ENCODE results near the gene TGOLN2.
"Not testable (repeated sequence)": the region's sequence is repeated elsewhere in the genome, so short reads cannot be mapped to it uniquely, and the experiment has no call there.

Gene TGOLN2

DNA sequence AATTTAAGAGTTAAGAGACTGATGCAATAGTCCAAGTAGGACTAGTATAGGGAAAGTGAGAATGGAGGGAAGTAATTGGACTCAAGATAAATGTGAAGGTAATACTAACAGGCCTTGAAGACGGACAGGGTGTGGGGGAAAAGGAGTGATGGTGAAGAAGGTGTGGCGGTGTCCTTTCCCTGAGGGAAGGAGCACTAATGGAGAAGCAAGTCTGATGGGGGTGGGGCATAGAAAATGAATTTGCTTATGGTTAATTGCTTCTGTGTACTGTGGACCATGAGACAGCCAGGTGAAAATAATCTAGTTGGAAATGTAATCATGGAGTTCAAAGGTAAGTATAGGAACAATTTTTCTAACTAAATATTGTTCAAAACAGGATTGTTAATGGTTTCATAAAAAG, 7.1 kb upstream of the TGOLN2 start:
- no peak for DNase-seq

DNA sequence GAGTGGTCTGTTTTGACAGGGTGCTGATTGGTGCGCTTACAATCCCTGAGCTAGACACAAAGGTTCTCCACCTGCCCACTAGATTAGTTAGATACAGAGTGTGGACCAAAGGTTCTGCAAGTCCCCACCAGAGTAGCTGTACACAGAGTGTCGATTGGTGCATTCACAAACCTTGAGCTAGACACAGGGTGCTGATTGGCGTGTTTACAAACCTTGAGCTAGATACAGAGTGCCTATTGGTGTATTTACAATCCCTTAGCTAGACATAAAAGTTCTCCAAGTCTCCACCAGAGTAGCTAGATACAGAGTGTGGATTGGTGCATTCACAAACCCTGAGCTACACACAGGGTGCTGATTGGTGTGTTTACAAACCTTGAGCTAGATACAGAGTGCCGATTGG, 6.1 kb upstream of the TGOLN2 start:
- DNase-seq: not testable (repeated sequence)

DNA sequence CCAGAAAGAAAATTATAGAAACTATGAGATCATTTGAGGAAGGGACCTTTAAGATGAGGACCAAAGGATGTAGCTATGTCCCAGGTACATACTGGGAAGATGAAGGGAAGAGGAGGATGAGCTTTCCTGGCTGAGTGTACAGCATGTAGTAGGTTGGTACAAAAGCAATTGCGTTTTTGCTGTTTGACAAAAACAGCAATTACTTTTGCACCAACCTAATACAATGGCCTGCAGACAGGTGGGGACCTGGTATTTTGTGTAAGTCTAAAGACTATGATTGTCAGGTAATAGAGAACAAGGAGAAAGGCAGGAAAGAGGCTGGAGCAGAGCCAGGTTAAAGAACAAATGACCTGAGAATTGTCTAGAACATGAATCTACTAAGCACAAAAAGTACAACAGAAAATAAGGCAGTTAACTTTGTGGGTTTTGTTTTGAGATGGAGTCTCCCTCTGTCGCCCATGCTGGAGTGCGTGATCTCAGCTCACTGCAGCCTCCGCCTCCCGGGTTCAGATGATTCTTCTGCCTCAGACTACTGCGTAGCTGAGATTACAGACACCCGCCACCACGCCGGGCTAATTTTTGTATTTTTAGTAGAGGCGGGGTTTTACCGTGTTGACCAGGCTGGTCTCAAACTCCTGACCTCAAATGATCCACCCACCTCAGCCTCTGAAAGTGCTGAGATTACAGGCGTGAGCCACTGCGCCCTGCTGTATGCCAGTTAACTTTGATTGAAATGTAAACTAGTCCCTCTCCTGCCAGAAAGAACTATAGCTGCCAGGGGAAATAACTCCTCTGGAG, 3.2 kb upstream of the TGOLN2 start:
- DNase-seq: peak; percentile 44

DNA sequence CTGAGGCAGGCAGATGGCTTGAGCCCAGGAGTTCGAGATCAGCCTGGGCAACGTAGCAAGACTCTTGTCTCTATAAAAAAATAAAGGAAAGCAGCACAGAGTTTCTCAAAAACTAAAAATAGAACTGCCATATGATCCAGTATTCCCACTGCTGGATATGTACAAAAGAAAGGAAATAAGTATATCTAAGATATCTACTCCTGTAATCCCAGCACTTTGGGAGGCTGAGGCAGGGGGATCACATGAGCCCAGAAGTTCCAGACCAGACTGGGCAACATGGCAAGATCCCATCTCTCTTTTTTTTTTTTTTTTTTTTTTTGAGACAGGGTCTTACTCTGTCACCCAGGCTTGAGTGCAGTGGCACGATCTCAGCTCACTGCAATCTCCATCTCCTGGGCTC, 1.9 kb upstream of the TGOLN2 start:
- not testable (repeated sequence) for DNase-seq

DNA sequence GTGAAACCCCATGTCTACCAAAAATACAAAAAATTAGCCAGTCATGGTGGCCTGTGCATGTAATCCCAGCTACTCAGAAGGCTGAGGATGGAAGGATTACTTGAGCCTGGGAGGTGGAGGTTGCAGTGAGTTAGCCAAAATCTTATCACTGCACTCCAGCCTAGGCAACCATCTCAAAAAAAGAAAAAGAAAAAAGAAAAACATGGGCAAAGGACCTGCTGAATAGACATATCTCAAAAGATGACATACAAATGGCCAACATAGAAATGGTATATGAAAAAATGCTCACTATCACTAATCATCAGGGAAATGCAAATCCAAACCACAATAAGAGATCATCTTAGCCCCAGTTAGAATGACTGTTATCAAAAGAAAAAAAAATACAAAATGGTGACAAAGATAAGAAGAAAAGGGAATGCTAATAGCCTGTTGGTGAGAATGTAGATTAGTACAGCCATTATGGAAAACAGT, 1.4 kb upstream of the TGOLN2 start:
- no peak for DNase-seq

DNA sequence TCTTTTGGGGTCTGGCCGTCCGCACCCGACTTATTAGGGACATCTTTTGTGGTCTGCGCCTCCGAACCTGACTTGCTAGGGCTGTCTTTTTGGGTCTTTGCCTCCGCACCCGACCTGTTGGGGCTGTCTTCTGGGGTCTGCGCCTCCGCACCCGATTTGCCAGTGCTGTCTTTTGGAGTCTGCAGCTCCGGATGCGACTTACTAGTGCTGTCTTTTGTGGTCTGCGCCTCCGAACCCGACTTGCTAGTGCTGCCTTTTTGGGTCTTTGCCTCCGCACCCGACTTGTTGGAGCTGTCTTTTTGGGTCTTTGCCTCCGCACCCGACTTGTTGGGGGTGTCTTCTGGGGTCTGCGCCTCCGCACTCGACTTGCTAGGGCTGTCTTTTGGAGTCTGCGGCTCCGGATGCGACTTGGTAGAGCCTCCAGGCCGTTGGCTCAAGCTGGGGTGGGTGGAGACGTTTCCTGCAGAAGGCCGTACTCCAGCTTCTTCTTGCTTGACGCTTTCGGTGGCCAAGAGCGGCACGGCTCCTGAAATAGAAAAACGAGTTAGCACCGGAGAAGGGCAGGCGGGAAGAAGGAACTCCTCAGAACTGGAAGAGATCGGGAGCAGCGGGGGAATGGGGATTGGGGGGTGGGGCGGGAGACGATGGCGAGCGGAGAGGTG, 498 bp downstream of the TGOLN2 start:
- peak; percentile 73 for DNase-seq

DNA sequence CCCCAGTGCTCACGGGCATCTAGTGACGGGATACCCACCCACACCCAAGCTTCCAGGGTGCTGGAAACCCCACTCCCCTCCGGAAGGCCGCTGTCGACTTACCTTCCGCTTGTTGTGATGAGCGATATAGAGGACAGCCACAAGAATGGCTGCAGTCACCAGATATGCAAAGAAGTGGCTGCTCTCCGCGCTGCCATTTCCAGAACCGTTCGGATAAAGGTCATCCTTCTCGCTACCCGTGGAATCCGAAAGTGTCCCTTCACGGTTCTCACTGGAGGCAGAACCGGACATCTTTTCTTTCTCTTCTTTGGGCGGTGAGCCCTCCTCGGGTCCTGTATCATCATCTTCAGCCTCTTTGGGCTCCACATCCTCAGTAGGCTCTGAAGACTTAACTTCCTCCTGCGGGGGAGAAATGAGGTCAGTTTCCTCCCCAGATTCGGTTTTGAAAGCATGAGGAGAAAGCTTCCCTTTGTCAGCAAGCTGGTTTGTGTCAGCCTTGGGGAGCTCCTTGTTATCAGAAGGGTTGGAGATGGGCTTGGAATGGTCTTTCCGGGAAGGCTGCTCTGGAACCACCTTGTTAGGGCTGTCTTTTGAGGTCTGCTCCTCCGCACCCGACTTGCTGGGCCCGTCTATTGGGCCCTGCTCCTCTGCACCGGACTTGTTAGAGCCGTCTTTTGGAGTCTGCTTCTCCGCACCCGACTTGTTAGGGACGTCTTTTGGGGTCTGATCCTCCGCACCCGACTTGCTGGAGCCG, 1.2 kb downstream of the TGOLN2 start:
- DNase-seq: peak; percentile 62

DNA sequence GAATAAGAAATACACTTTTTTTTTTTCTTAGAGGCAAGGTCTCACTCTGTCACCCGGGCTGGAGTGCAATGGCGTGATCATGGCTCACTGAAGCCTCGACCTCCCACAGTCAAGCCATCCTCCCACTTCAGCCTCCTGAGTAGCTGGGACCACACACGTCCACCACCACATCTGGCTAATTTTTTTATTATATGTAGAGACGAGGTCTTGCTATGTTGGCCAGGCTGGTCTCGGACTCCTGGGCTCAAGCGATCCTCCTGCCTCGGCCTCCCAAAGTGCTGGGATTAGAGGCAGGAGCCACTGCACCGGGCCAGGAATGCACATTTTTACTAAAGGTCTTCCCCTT, 2.4 kb downstream of the TGOLN2 start:
- no peak for DNase-seq

DNA sequence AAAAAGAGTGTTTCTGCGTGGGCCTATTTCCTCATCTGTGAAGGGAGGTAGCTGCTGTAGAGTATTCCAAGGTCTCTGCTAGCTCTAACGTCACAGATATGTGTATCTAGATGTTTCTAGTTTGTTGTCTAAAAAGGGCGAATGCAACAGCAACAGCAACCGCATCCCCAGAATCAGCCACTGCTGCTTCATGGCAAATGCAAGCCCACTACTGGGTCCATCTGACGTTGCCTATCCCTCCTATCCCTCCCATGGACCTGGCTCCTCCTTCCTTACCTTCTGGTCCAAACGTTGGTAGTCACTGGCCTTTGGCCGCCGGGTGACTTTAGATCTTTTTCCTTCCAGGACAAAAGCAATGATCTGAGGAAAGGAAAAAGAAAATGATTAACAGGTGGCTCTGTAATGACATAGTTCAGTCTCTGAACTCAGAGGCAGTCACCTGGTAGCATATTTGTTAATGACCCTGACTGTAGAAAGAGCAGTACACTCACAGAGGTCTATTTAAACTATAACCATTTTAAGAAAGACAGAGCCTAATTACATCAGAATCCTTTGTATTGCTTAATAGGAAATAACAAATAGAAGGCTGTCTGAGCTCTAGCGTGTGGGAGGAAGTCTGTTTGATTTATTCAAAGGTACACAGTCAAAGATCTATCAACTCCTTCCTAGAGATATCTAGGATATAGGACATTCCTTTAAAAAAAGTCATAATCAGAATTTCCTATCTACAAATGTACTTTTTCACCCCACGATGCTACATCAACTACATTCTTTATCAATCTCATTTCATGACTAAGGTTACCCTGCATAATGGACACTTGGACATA, 2.9 kb downstream of the TGOLN2 start:
- DNase-seq: no peak

DNA sequence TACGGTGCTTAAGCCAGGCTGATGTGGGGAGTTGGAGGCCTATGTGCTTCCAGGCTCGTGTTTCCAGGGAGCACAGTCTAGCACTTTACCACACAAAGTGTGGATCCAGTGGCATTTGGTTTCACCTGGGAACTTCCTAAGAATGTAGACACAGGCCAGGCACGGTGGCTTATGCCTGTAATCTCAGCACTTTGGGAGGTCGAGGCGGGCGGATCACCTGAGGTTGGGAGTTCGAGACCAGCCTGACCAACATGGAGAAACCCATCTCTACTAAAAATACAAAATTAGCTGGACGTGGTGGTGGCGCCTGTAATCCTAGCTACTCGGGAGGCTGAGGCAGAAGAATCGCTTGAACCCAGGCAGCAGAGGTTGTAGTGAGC, 3.8 kb downstream of the TGOLN2 start:
- not testable (repeated sequence) for DNase-seq

DNA sequence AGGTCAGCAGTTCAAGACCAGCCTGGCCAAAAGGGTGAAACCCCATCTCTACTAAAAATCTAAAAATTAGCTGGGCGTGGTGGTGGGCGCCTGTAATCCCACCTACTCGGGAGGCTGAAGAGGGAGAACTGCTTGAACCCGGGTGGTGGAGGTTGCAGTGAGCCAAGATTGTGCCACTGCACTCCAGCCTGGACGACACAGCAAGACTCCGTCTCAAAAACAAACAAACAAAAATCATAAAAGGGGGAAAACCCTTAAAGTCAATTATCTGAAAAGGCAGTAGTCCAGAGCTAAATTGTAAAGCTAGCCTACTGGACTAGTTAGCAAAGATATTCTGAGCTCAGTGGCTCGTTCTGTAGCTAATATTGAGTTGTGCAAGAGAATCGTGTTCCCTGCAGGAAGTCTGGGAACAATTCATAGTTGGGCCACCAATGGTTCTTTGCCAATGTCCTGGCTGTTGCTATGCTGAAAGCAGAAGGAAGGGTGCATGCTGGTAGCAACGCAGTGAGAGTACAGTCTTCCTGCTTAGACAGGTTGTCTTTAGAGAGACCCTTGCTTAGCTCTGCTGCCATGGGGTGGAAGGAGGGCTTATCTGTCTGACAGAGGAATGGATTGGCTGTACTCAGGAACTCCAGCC, 4.3 kb downstream of the TGOLN2 start:
- no peak for DNase-seq

DNA sequence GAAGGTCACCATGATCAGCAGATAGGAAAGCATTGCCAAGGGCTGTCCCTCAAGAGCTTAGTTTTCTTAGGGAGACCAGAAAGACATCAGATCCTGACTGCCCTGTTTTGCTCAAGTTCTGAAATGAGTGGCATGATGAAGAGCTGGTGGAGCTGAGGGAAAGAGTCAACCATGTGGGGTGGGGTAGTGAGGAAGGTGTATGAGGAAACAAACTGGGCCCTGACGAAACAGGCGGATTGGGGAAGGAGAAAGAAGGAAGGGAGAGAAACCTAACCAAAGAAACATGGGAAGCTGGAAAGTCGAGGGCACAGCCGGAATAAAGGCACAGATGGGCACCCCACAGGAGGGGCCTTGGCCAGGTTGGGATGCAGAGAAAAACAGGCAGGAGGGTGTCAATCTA, 8.0 kb downstream of the TGOLN2 start:
- DNase-seq: no peak

DNA sequence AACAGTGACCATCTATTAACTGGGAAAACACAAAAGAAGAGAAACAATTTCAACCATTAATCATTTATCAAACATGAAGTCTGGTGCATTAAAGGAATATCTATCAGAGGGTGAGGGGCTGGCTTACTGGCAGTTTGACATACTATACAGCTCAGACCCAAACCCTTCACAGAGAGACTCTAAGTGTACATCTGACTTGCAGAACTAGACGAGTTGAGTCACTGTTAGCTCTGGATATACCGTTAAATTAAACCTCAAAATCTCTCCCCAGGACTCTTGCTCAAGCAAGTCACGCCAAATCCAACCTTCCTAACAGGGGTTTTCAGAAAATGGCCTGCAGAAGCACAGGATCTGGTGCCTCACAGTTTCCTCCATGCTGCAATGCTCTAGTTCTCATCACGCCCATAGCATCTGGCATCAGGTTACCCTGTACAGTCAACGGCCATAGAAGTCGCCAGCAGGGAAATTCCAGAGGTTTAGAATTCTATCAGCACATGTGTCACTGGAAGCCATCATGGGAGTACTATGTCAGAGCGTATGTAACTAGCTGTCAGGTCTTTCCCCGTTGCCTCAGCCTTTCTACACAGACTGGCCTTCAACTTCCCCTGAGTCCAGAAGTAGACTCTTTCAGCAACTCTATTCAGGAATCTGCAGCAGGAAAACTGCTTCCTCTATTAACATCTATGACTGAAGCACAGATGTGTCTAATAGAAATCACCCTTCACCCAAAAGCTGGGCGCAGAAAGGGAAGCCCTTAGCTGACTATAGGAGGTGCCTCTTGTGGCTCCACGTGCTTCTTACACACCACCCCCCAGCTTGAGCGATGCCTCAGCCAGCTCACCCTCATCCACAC, 9.3 kb downstream of the TGOLN2 start:
- DNase-seq: peak; percentile 55

DNA sequence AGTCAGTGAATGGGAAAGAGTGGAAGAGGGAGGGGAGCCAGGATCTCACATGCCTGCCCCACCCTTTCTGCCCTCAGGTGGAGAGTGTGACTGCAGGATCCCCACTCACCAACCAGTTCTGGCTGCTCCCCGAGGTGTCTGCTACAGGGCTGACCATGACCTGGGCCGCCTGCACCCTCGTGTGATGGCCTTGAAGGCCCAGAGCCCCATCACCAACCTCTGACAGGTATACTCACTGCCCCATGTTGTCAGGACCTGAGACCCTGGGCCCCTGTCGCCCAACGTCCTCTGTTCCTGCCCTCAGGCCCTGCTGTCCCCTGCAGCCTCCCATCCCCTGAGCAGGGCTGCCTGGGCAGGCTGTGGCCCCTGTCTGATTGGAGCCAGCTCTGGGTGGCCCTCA, 11.9 kb downstream of the TGOLN2 start:
- DNase-seq: not testable (repeated sequence)

DNA sequence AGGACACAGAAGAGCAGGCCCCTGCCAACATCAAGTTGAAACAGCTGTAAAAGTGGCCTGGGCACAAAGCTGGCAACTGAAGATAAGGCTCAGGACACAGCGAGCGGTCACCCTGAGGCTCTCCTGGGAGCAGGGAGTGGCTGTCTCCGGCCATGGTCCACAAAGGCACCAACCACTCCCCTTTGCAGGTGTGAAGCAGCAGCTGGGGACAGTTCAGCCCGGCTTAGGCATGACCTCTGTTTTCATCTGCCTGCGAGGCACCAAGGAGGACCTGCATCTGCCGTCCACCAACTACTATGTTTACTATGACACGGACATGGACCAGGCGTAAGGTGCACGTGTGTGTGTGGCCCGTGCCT, 12.9 kb downstream of the TGOLN2 start:
- DNase-seq: no peak

DNA sequence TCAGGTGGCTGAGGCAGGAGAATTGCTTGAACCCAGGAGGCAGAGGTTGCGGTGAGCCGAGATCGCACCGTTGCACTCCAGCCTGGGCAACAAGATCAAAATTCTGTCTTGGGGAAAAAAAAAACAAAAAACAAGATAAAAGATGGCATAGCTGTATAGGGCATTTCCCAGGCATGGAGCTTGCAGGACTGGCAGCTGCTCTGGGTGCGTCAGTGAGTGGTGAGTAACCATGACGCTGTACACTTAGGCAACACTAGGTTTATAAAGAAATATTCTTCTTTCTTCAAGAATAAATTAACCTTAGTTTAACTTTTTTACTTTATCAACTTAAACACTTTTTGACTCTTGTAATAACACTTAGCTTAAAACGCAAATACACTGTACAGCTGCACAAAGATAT, 15.4 kb downstream of the TGOLN2 start:
- no peak for DNase-seq

DNA sequence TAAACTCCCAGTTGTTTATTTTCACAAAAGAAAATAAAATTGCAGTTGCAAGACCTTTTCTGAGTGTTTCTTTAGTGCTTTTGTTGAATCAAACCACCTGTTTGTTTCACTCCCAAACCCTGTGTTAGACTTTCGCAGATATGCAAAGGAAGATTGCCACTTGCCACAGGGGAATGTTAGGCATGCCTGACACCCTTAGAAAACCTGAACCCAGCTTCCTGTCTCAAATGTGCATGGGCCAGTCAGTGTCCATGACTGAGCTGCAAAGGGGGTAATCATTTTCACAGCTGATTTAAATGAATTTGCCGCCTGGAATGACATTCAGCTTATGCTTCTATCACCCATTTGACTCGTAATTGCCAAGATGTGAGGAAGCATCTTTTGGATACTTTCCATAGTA, 17.5 kb downstream of the TGOLN2 start:
- DNase-seq: no peak

DNA sequence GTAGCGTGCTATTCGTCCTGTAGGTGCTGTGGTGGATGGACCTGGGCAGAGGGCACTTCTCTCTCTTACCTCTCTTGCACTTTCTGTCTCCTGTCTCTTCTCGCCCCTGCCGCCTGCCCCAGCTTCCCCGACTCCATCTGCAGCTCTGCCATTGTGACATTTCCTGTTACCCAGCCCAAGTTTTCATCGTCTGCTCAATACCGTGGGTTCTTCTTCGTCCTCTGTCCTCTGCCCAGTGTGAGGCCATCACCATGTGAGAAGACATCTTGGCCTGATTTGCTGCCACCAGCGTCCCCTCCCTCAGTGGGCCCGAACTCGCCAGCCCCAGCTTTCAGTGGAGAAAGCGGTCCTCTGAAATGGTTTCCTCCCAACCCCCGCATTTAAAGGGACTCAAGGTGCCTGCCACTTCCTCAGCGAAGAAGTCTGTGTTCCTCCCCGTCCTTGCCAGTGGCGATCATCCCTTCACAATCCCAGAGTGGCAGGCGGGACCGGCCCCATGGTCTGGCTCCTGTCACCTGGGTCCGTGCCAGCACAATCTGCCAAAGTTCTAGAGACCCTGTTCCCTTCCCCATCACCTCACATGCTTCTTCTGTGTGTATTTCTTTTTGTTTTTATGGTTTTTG, 18.0 kb downstream of the TGOLN2 start:
- no peak for DNase-seq

DNA sequence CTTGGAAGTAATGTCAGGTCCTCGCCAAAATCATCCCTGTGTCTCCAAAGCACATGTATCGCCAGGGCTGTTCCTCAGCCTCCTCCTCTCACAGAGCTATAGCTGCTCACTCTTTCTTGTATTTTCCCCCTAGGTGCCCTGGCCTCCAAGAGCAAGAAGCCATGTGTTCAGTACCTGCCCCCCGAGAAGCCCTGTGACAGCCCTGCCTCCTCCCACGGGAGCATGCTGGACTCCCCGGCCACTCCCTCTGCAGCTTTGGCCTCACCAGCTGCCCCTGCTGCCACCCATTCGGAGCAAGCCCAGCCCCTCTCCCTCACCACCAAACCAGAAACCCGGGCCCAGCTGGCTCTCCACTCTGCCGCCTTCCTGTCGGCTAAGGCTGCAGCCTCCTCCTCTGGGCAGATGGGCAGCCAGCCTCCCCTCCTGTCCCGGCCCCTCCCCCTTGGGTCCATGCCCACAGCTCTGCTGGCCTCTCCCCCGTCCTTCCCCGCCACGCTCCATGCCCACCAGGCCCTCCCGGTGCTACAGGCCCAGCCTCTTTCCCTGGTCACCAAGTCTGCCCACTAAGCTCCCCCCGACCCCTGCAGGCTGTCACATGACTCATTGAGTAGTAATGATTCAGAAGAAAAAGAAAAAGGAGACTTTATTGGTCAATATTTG, 18.8 kb downstream of the TGOLN2 start:
- no peak for DNase-seq

DNA sequence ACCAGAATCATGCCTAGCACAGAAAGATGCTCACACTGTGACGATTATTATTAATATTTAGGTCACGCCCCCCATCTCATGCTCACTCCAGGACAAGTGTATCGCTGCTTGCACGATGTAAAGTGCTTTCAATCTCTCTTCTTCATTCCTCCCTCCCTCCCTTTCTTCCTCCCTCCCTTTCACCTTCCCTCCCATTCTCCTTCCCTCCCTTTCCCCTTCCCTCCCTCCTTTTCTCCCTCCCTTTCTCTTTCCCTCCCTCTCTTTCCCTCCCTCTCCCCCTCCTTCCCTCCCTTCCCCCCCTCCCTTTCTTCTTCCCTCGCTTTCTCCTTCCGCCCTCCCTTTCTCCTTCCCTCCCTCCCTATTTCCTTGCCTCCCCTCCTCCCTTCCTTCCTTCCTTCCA, 19.6 kb downstream of the TGOLN2 start:
- DNase-seq: no peak

DNA sequence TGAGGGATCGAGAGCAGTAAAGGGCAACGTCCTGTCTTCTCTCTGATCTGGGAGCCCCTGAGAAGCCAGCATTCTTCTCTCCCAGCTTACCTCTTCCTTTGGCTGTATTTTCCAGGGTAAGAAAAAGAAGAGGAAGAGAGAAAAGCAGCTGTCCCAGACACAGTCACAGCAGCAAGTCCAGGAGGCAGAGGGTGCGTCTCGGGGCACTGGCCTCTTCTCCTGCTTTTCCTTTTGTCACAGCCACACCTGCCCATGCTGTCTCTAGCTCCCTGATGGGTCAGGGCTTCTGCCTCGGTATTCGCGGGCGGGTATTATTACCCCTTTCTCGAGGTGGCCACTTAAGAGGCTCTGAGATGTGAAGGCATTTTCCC, 20.3 kb downstream of the TGOLN2 start:
- DNase-seq: no peak
